Stimulated activated CD4-positive, alpha-beta T cell treated with anti-CD3 and anti-CD28 coated beads, Interleukin-2, amount 100 ng/mL, for 48 hours (primary cell): Measurements from ENCODE around the gene APC2.

ENCODE experiments used
- DNase-seq, 2 donors: peaks; one replicate each; pipeline ENCODE4 v3.0.0-alpha.2; 2020

Gene APC2, protein sequence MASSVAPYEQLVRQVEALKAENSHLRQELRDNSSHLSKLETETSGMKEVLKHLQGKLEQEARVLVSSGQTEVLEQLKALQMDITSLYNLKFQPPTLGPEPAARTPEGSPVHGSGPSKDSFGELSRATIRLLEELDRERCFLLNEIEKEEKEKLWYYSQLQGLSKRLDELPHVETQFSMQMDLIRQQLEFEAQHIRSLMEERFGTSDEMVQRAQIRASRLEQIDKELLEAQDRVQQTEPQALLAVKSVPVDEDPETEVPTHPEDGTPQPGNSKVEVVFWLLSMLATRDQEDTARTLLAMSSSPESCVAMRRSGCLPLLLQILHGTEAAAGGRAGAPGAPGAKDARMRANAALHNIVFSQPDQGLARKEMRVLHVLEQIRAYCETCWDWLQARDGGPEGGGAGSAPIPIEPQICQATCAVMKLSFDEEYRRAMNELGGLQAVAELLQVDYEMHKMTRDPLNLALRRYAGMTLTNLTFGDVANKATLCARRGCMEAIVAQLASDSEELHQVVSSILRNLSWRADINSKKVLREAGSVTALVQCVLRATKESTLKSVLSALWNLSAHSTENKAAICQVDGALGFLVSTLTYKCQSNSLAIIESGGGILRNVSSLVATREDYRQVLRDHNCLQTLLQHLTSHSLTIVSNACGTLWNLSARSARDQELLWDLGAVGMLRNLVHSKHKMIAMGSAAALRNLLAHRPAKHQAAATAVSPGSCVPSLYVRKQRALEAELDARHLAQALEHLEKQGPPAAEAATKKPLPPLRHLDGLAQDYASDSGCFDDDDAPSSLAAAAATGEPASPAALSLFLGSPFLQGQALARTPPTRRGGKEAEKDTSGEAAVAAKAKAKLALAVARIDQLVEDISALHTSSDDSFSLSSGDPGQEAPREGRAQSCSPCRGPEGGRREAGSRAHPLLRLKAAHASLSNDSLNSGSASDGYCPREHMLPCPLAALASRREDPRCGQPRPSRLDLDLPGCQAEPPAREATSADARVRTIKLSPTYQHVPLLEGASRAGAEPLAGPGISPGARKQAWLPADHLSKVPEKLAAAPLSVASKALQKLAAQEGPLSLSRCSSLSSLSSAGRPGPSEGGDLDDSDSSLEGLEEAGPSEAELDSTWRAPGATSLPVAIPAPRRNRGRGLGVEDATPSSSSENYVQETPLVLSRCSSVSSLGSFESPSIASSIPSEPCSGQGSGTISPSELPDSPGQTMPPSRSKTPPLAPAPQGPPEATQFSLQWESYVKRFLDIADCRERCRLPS (N-terminal part only)

DNA sequence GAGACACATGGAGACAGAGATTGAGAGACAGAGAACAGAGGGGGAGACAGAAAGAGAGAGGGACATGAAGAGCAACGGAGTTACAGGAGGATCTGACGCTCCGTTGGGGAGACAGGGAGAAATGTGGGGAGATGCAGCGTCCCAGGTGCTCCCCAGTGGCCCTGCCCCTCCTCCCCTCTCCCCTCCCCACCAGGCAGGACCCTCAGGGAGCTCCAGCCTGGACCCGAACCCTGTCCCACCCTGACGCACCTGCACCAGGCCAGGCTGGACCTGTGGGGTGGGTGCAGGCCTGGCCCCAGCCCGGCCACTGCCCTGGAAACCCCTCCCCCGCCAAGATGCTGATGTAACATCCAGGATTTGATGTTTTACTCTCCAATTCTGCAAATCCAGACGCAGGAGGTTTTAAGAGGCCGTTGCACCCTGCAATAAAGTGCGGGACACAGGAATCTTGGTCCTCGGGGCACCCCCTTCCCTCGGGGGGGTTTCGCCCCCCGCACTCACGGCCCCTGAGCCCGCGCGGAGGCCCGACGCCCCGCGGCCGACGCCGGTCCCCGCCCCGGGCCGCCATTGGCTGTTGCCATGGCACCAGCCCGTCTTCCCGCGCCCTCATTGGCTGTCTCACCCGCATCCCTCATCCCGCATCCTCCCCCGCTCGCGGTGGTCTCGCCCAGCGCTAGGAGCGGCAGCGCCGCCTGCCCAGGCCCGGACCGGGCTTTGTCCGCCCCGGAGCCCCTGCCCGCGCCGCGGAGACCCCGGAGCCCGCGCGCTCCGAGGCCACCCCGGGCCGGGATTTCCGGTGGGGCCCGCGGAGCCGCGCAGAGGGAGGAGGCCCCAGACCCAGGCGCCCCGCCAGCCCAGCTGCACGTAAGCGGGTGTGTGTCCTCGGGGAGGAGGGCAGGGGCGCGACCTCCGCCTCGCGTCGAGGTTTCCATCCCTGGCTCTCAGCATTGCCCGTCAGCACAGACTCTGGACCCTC, at the start of gene APC2:
APC2 (plus strand) TSS at position 655 of the 976 bp plus-strand sequence. CDS start 2,881 bp downstream, outside the sequence.
- DNase-seq = no peak

DNA sequence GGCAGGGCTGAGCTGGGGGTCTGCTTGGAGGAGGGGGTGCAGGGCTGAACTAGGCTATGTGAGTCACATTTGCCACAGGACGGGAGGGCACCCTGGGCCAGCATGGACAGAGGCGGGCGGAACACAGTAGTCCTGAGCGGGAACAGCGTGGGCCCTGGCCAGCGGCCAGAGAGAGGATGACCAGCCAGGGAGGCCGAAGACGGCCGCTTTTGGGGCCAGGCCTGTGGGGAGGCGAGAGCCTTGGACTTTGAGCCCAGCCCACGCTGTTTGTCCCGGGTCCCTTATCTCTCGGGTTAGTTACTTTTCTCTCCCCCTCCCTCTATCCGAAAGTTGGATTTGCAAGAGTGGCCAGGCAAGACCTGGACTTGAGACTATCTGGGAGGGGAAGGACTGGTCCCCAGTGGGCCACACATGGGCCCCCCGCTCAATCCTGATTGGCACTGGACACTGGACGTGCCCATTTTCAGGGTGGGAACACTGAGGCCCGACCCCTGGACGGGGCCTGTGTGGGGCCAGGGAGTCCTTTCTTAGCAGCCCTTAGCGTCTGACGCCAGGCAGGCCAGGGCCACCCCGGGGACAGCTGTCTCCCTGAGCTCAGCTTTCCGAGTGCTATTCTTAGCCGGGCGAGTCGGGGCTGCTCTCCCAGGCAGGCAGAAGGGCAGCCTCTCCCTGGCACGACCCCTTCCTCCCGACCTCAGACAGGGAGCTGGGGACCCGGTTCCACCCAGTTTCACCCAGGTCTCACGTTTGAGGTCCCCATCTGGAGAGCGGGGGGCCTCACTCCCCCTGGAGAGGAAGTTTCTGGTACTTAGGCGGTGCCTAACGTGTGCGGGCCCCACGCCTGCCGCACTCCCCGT, 49.4 kb upstream of the APC2 start:
- no peak for DNase-seq

DNA sequence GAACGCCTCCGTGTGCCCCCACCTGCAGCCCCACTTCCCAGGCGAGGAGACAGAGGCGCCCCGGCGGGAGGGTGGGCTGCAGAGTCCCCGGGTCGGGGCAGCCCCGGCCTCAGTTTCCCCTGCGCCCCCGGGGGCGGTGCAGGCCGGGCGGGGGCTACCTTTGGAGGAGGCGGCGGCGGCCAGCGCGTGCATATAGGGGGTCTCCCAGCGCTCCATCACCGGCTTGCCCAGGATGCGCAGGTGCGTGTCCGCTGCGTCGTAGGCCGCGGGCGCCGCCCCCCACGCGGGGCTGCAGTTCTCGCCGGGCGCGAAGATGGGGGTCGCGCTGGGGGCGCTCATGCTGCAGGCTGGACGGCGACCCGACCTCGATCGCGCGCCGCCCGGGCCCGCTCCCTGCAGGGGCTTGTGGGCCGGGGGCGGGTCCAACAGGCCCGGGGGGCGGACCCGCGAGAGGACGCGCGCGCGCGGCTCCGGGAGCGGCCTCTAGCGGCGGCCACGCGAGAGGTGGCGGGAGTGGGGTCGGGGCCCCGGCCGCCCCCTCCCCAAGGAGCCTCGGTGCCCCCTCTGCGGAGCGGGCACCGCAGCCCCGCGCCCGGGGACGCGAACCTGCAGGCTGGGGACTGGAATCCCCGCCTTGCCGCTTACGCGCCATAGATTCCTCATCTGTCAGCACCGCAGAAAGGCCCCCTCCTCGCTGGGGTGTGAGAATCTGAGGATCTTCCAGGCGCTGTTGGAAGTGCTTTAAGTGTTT, 48.6 kb upstream of the APC2 start, which contains the start of gene GAMT:
GAMT (minus strand) TSS at position 405 of the 751 bp plus-strand sequence; CDS start at position 339, 66 bp downstream.
- DNase-seq = peak; percentile 45 to 59

DNA sequence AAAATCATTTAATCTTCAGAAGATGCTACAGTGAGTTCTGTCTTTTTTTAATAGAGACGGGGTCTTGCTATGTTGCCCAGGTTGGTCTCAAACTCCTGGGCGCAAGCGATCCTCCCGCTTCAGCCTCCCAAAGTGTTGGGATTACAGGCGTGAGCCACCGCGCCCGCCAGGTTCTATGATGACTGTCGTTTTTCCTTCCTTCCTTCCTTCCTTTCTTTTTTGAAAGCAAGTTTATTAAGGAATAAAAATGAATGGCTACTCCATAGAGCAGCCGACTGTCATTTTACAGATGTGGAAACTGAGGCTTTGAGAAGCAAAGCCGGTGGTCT, 48.1 kb upstream of the APC2 start:
- no peak for DNase-seq

DNA sequence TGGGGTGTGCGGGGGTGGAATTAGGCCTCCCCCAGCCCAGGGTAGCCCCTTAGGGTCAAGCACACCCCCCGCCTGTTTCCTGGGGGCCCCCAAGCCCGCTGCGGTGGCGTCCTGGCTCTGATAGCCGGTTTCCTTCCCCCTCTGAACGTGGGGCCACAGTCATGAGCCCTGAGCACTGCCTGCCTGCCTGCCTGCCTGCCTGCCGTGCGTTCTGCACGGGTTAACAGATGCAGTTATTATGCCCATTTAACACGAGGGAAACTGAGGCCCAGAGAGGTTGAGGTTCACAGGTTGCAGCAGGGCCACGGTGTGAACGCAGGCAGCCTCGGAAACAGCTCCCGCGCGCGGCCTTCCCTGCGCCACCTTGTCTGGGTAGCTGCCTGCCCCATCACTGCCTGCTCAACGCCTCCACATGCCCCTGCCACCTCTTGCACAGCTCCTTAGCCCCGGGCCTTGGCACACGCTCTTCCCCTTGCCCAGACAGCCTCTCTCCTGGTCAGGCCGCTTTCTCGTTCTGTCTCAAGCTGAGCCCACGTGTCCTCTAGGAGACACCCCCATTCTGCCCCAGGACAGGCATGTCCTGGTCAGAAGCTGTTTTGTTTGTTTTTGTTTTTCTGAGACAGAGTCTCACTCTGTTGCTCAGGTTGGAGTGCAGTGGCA, 47.4 kb upstream of the APC2 start:
- DNase-seq = no peak

DNA sequence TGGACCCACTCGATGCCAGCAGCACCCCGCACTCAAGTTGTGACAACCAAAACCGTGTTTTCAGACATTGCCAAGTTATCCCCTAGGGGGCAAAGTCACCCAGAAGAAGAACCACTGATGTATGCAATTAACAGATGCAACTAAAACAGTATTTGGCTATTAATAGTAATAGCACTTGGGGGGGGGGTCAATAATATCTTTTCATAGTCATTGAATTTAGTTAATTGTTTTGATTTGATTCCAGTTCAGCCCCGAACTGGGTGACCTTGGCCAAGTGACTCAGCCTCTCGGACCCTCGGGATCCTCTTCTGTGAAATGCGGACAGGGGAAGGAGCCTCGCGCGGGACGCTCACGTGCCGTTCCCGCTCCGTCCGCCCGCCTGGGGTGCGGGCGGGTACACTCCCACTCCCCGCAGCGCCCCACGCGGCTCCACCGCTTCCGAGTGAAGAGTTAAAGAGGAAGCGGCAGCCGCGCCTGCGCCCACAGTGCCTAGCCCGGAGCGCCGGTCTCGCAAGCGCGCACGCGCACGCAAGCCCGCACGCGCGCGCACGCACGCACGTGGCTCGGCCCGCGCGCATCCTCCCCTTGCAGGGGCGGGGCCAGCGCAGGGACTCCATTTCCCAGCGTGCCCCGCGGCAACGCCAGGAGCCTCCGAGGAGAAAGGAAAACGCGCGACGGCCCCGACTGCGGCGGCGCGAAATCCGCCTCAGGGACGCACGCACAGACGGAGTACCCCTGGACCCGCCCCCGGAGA, 43.0 kb upstream of the APC2 start:
- DNase-seq = peak; percentile 99

- DNase-seq = peak in 1 of 2 donors; percentile 39
Measured at GRCh38 chr19:1407528-1408299, 42.2 kb upstream of the APC2 start, which contains the start of gene DAZAP1. DAZAP1 (plus strand) TSS chr19:1407586; CDS start chr19:1407774, 188 bp downstream.

DNA sequence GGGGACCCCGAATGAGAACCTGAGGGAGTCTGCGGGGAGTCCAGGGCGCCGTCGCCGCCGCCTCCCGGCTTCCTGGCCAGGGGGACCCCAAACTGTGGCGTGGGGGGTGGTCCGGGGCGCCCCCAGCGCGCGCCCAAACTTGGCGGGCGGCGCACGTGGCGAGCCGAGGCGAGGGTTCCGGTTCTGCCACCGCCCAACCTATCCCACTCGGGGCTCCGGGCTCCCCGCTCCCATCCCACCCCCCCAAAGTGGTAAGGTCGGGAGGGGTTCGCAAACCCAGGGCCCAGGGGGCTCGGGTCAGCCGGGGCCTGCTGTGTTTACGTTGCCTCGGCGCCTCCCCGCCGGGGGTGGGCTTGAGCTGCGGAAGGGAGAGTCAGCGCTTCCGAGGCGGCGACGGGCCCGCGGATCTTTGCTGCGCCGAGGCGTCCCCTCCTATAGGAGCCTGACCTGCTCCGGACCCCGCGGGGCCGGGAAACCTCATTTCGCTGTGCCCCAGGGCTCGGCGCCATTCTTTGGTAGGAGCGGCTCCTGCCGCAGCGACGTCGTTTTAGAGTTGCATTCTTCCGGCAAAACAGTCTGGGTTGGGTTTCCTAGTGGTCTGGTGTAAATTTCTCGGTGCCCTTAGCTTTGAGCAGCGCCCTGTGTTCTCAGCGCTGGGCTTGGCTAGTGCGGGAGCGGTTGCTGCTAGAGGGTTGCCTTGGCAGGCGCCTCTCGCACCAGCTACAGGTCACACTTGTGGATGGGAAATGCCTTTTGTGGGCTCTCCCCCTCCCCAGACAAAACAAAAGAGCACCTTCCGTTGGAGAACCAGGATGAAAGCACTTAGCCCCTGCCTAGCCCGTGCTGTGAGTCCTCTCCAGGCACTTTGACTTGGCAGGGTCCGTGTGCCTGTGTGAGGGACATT, 41.4 kb upstream of the APC2 start:
- DNase-seq = peak; percentile 28 to 52

DNA sequence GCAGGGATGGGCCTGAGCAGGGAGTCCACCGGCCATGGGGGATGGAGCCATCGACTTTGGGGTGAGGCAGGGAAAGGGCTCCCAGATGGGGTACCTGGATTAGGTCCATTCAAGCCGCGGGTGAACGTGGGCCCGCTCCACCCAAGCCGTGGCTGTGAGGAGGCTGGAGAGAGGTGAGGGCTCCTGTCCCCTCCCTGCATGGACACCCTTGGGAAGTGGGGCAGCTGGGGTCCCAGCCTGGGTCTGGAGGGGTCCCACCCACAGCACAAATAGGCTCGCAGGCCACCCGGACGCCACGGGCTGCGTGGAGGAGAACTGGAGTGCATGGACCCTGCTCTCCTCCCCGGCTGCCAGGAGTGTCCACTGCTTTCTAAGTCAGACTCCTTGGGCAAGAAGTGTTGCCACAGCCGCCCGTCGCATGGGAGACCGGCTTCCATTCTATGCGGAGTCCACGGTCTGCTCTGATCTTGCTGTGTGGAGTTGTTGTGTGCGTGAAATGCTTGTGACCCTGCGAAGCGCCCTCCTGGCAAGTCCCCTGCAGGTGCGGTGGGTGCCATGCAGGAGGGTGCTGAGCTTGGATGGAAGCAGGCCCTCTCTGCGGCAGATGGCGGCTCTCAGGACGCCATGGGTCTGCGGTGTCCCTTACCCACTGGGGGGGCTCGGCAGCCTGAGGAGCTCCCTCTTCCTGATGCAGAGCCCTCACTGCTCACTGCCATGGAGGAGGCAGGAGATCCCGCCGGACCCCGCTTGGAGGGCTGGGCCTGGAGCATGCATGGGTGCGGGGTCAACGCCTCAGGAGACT, 40.5 kb upstream of the APC2 start:
- no peak for DNase-seq

DNA sequence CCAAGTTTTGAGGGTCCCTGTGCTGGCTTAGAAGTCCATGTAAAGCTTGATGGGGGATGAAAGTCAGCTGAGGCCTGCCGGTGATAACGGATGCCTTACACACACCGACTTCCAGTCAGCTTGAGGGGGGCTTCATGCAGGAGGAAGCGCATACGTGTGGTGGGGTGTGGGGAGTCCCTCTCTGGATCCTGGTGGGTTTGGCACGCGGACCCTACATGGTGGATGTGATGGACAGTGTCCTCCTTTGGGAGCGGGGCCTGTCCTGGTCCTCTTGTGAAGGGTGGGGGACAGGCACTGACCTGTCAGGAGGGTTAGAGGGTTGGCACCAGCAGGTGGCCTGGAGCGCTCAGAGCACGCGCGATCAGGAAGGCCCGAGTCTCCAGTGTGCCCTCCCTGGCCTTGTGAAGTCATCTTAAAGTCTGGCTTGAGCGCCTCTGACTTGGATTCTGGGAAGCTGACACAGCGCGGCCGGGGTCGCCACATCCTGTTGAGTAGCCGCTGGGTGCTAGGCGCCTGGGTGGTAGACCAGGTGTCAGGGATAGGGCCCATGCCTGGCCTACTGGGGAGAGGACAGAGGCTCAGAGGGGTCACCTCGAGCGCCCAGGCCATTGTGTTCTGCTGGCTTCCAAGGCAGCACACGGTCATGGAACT, 39.7 kb upstream of the APC2 start:
- DNase-seq = no peak

DNA sequence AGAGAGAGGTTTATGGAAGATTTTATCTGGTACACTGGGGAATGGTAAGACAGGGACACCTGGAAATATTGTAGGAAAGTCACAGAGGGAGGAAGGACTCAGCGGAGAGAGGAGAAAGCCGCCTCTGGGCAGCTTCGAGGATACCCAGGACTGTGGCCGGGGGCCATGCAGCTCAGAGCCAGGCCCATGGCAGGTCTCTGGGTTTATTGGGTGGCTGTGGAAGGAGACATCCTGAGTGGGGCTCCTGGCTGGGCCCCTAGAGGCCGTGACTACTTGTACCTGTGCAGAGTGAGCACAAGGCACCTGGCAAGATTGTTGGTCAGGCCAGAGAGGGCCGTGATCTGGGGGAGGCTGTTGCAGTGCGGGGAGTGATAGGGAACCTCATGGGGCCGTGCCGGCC, 39.1 kb upstream of the APC2 start:
- DNase-seq = no peak

DNA sequence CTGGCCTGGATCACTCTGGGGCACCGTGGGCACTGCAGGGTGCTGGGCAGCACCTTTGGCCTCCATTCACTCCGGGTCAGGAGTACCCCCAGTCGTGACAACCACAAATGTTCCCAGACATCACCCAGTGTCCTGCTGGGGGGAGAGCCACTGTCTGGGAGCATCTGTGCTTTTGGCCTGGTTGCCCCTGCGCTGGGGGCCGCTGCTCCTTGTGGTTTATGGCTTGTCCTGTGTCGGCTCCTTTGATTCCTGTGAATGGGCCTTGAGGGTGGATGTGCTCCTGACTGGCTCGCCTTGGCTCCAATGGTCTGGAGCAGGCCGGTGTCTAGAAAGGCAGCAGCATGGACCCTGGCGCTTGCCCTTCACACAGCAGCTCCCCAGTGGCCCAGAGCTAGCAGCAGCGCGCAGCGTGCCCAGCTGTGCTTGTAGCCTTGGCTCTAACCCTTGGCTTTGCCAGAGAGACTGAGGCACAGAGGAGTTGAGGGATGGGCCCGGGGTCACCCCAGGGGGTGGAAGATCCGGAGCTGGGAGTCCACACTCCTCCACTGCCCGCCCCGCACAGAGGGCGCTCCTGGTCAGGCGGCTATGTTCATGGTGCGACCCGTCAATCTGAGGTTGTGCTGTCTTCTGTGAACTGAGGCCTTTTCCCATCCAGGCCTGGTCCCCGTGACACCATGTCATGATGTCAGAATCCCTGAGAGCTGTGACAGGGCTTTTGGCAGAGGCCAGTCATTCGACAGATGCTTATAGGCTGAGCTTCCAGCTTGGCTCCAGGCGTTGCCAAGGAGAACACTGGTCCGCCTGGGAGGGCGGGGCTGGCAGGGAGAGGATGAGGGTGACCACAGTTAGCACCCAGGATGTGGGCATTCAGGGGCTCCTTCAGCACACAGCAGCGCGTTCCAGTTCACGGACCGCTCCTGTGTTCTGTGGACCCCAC, 38.4 kb upstream of the APC2 start:
- DNase-seq = no peak

GRCh38 chr19:1412323-1412923, 37.5 kb upstream of the APC2 start:
- no peak for DNase-seq
